ENCODE results near the gene BLOC1S1.

BLOC1S1 gene

DNA sequence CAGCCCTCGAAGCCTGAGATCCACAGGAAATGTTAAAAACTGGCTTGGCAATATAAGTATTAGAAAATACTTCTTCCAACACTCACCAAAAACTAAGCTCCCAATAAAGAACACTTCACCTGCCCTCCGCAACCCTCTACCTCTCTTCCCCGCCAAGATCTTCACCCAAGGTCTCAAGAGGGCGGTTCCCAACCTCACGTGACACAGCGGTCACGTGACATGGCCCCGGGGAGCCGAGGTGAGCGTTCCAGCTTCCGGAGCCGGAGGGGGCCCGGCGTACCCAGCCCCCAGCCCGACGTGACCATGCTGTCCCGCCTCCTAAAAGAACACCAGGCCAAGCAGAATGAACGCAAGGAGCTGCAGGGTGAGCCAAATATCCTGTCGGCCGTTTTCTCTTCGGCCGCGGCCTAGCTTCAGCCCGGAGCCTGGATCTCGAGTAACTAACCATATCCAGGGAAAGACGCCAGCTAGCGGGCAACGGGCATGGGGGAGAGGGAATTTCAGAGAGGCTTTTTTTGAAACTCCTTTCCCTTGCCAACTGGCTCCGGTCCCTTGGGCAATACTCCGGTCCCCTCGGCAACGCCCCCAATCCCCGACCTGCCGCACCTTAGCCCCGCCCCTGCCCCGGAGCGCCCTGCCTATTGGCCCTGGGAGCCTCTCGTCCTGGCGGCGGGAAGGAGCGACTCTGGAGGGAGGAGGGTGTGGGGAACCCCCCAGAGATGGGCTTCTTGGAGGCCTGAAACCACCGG is at the start of gene BLOC1S1:
BLOC1S1 (plus strand) TSS at position 214 of the 749 bp plus-strand sequence; CDS start at position 220, 6 bp downstream.
- peak within 1 kb of the TSS; percentile 92 for H3K4me3 Mint-ChIP-seq
- H3K27ac Mint-ChIP-seq = peak within 1 kb of the TSS; percentile 100
- no peaks in the 10 kb centered on the region for H3K9me3 Mint-ChIP-seq
- H3K36me3 Mint-ChIP-seq = no peaks in the 10 kb centered on the region
- H3K4me1 Mint-ChIP-seq = peaks cover 31% of the 10 kb centered on the region
- H3K27me3 Mint-ChIP-seq = no peaks in the 10 kb centered on the region

DNA sequence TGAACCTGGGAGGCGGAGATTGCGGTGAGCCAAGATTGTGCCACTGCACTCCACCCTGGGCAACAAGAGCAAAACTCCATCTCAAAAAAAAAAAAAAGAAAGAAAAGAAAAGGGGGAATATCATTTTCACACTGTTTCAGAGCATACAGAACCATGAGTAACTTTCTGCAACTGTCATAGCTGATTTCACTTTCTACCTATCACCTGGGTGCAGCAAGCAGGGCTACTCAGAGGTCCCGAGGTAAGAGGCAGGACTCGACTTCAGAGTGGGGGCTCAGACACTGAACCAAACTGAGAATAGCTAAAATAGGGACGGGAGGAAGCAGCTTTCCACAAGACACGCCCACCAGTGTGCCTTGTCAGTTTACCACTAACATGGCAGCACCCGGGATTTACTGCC is 49.3 kb upstream of the BLOC1S1 start:
- Mint-ChIP-seq H3K9me3 (no peaks in the 10 kb centered on the region), H3K27ac (no peak overlapping the region), H3K27me3 (no peaks in the 10 kb centered on the region), H3K36me3 (no peaks in the 10 kb centered on the region), H3K4me3 (no peak overlapping the region), H3K4me1 (no peaks in the 10 kb centered on the region)

DNA sequence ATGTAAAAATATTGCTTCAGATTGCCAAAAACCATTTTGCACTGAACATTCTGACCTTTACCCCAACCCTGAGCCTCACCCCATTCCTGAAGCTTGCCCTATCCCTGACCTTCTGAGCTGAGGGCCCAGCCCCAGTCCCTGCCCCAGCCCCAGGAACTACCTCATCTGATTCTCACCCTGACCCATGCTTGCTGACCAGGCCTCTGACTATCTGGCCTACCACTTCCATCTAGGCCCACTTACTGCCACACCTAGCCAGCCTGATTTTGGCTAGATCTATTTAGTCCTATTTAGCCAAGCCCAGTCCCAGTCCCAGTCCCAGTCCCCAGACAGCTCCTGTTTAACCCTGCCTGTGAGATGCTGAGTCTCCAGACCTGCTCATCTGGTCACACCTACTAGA is 45.6 kb upstream of the BLOC1S1 start:
- Mint-ChIP-seq H3K27me3 (peaks cover 4% of the 10 kb centered on the region), H3K4me3 (no peak overlapping the region), H3K36me3 (no peaks in the 10 kb centered on the region), H3K27ac (no peak overlapping the region), H3K4me1 (no peaks in the 10 kb centered on the region), H3K9me3 (no peaks in the 10 kb centered on the region)

DNA sequence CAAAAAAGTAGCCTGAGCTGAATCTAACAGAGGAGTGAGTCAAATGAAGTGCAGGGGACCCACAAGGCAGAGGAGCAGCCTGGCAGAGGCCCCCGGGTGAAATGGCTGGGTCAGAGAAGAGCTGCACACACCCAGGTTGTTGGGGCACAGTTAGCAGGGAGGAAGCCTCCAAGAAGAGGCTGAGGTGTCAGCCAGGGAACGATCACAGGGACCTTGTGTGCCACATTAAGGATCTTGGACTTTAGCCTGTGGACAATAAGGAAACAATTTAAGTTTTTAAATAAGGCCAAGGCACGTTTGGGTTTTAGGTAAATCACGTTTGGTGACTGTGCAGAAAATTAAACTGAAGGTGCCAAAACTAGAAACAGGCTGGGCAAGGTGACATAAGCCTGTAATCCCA is 44.1 kb upstream of the BLOC1S1 start:
- Mint-ChIP-seq H3K4me3 (no peak overlapping the region), H3K4me1 (no peaks in the 10 kb centered on the region), H3K9me3 (no peaks in the 10 kb centered on the region), H3K27me3 (peaks cover 5% of the 10 kb centered on the region), H3K27ac (no peak overlapping the region), H3K36me3 (no peaks in the 10 kb centered on the region)

DNA sequence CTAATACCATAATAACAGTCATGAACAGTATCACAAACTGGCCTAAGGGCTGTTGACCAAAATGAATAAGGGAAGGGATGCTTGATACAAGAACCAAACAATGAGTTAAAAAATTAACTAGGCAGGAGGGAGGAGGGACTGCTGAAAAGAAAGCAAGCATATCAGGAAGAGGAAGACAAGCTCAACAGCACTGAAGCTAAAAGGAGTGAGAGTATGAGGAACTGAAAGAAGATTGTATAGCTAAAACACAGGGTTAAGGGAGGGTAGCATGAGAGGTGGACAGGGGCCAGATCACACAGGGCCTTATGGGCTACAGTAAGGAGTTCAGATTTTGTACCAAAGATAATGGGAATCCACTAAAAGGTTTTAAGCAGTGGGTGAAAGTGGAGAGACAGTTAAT is 42.2 kb upstream of the BLOC1S1 start:
- H3K27ac Mint-ChIP-seq = peak overlapping the region; percentile 44
- no peaks in the 10 kb centered on the region for H3K36me3 Mint-ChIP-seq
- H3K4me1 Mint-ChIP-seq = no peaks in the 10 kb centered on the region
- no peak overlapping the region for H3K4me3 Mint-ChIP-seq
- peaks cover 5% of the 10 kb centered on the region for H3K27me3 Mint-ChIP-seq
- H3K9me3 Mint-ChIP-seq = no peaks in the 10 kb centered on the region

DNA sequence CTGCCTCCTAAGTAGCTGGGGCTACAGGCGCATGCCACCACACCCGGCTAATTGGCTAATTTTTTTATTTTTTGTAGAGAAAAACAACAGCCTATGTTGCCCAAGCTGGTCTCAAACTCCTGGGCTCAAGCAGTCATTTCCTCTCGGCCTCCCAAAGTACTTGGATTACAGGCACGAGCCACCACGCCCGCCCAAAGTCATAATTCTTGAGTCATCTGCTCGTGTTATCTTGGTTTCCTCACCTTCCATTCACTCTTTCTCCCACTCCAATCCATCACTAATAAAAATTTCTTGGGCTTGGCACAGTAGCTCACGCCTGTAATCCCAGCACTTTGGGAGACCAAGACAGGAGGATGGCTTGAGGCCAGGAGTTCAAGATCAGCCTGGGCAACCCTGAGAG is 40.2 kb upstream of the BLOC1S1 start:
- H3K27me3 Mint-ChIP-seq = peaks cover 8% of the 10 kb centered on the region

DNA sequence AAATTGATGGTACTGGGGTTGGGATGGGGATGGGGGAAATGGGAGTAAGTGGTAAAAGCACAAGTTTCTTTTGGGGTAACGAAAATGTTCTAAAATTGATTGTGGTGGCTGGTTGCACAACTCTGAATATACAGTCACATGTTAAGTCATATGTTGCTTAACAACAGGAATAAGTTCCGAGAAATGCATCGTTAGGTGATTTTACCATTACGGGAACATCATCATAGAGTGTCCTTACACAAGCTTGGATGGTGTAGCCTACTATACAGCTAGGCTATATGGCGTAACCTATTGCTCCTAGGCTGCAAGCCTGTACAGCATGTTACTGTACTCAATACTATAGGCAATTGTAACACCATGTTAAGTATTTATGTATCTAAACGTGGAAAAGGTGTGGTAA is 39.1 kb upstream of the BLOC1S1 start:
- Mint-ChIP-seq H3K4me1 (peaks cover 11% of the 10 kb centered on the region), H3K36me3 (no peaks in the 10 kb centered on the region), H3K27me3 (peaks cover 17% of the 10 kb centered on the region), H3K27ac (no peak overlapping the region), H3K4me3 (no peak overlapping the region), H3K9me3 (no peaks in the 10 kb centered on the region)

More for the DNA sequence above, 40.2 kb upstream of the BLOC1S1 start:
- no peak overlapping the region for H3K27ac Mint-ChIP-seq
- peaks cover under 1% of the 10 kb centered on the region for H3K4me1 Mint-ChIP-seq
- H3K4me3 Mint-ChIP-seq = no peak overlapping the region
- H3K36me3 Mint-ChIP-seq = no peaks in the 10 kb centered on the region
- H3K9me3 Mint-ChIP-seq = no peaks in the 10 kb centered on the region

DNA sequence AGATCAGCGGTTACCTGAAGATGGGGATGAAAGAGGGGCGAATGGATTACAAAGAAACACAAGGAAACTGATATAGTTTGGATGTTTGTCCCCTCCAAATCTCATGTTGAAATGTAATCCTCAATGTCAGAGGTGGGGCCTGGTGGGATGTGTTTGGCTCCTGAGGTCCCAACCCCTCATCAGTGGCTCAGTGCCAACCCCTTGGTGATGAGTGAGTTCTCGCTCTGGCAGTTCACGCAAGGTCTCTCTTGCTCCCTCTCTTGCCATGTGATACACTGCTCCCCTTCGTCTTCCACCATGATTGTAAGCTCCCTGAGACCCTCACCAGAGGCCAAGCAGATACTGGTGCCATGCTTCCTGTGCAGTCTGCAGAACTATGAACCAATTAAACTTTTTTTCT is 36.2 kb upstream of the BLOC1S1 start:
- H3K4me1 Mint-ChIP-seq = peaks cover 13% of the 10 kb centered on the region
- peaks cover 13% of the 10 kb centered on the region for H3K27me3 Mint-ChIP-seq
- no peak overlapping the region for H3K4me3 Mint-ChIP-seq
- H3K27ac Mint-ChIP-seq = no peak overlapping the region
- no peaks in the 10 kb centered on the region for H3K9me3 Mint-ChIP-seq
- no peaks in the 10 kb centered on the region for H3K36me3 Mint-ChIP-seq

DNA sequence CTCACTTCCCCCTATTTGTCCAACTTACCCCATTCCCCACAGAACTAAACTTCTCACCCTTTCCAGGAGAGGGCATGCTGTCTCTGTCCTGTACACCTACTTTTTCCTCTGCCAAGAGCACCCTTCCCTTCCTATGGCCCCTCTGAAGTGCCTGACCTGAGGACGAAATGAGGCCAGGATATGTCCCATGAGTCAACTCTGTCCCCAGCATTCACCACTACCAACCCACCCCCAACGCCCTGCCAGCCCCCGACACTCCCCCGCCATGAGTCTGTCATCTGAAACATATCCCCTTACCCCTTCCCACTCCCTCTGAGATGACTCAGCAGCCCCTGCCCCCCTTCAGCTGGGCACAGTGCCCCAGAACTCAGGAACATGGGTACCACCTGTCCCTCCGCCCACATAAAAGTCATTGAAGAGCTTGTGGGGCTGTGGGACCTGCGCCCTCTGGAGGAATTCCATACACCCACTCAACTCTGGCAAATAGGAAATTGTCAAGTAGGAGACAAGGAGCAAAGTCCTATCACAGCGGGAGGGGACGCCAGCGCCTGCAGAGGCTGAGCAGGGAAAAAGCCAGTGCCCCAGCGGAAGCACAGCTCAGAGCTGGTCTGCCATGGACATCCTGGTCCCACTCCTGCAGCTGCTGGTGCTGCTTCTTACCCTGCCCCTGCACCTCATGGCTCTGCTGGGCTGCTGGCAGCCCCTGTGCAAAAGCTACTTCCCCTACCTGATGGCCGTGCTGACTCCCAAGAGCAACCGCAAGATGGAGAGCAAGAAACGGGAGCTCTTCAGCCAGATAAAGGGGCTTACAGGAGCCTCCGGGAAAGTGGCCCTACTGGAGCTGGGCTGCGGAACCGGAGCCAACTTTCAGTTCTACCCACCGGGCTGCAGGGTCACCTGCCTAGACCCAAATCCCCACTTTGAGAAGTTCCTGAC is 34.4 kb upstream of the BLOC1S1 start:
- H3K36me3 Mint-ChIP-seq = no peaks in the 10 kb centered on the region
- H3K9me3 Mint-ChIP-seq = no peaks in the 10 kb centered on the region
- peak overlapping the region; percentile 34 for H3K4me3 Mint-ChIP-seq
- no peak overlapping the region for H3K27ac Mint-ChIP-seq
- peaks cover 12% of the 10 kb centered on the region for H3K27me3 Mint-ChIP-seq
- peaks cover 13% of the 10 kb centered on the region for H3K4me1 Mint-ChIP-seq

DNA sequence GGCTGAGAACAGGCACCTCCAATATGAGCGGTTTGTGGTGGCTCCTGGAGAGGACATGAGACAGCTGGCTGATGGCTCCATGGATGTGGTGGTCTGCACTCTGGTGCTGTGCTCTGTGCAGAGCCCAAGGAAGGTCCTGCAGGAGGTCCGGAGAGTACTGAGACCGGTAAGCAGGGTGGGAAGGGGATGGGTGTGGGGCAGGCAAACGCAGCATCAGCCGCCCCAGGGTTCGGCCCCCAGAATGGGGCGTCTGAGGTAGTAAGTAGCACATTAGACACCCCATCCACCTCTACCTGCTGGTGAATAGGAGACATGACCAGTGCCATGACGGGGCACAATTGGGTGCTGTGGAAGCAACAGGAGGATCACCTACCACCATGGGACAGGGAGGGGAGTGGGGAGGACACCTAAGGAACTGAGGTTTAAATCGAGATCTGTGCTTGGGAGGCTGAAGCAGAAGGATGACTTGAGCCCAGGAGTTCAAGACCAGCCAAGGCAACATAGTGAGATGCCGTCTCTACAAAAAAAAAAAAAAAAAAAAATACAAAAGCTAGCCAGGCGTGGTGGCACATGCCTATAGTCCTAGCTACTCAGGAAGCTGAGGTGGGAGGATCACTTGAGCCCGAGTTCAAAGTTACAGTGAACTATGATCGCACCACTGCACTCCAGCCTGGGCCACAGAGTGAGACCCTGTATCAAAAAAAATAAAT is 33.6 kb upstream of the BLOC1S1 start:
- Mint-ChIP-seq H3K36me3 (no peaks in the 10 kb centered on the region), H3K4me3 (no peak overlapping the region), H3K27me3 (peaks cover 12% of the 10 kb centered on the region), H3K27ac (no peak overlapping the region), H3K4me1 (peaks cover 13% of the 10 kb centered on the region), H3K9me3 (no peaks in the 10 kb centered on the region)

DNA sequence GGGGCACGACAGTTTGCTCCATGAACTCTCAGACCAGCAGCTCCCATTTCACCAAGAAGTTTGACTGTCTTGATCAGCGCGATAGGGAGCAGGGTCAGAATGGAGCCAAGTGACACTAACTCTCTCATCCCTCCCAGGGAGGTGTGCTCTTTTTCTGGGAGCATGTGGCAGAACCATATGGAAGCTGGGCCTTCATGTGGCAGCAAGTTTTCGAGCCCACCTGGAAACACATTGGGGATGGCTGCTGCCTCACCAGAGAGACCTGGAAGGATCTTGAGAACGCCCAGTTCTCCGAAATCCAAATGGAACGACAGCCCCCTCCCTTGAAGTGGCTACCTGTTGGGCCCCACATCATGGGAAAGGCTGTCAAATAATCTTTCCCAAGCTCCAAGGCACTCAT is 32.2 kb upstream of the BLOC1S1 start:
- Mint-ChIP-seq H3K36me3 (no peaks in the 10 kb centered on the region), H3K4me1 (peaks cover 18% of the 10 kb centered on the region), H3K4me3 (no peak overlapping the region), H3K27me3 (peaks cover 12% of the 10 kb centered on the region), H3K27ac (no peak overlapping the region), H3K9me3 (no peaks in the 10 kb centered on the region)

DNA sequence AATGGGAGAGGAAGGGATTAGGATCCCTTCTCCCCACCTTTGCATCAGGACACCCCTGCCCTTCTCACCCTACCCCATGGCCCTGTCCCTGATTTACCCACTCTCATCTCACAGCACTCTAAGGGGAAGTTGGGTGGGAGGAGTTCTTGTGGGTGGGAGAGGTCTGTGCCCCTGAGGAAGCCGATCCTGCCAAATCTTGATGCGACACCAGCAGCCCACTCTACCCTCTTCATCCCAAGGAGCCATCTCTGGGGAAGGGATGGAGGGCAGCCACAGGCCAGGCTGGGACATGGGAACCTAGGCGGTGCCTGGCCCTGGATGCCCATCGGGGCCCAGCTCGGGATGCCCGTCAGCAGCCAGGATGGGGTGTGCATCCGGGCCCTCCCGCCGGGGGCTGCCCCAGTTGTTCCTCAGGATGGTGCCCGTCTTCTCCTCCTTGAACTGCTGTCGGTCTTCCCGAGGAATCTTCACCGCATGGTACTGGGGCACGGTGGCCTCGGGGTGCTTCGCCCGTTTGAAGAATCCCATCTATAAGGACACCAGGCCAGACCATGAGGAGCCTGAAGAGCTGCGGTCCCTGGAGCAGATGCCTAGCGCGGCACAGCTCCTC is 31.0 kb upstream of the BLOC1S1 start:
- H3K9me3 Mint-ChIP-seq = no peaks in the 10 kb centered on the region
- H3K4me3 Mint-ChIP-seq = no peak overlapping the region
- H3K27me3 Mint-ChIP-seq = peaks cover 10% of the 10 kb centered on the region
- no peak overlapping the region for H3K27ac Mint-ChIP-seq
- peaks cover 18% of the 10 kb centered on the region for H3K4me1 Mint-ChIP-seq
- no peaks in the 10 kb centered on the region for H3K36me3 Mint-ChIP-seq

DNA sequence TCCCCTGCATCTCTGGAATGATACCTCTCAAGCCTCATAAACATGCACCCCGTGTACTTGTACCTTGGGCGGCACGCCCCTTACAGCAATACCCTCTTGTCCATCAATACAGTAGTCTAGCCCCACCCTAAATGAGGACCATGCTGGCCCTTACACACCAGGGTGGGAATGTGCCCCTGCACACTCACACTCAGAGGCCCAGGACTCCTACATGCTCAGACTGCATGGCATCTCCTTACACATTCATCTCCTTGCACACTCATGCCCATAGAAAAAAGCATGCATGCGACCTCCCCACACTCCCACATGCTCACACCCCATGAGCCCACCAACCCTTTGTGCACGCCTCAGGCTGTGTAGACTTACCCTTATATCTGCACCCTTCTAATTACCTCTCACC is 30.2 kb upstream of the BLOC1S1 start:
- H3K36me3 Mint-ChIP-seq = no peaks in the 10 kb centered on the region
- H3K9me3 Mint-ChIP-seq = no peaks in the 10 kb centered on the region
- no peak overlapping the region for H3K4me3 Mint-ChIP-seq
- H3K27me3 Mint-ChIP-seq = peaks cover 9% of the 10 kb centered on the region
- H3K4me1 Mint-ChIP-seq = peaks cover 17% of the 10 kb centered on the region
- H3K27ac Mint-ChIP-seq = no peak overlapping the region

DNA sequence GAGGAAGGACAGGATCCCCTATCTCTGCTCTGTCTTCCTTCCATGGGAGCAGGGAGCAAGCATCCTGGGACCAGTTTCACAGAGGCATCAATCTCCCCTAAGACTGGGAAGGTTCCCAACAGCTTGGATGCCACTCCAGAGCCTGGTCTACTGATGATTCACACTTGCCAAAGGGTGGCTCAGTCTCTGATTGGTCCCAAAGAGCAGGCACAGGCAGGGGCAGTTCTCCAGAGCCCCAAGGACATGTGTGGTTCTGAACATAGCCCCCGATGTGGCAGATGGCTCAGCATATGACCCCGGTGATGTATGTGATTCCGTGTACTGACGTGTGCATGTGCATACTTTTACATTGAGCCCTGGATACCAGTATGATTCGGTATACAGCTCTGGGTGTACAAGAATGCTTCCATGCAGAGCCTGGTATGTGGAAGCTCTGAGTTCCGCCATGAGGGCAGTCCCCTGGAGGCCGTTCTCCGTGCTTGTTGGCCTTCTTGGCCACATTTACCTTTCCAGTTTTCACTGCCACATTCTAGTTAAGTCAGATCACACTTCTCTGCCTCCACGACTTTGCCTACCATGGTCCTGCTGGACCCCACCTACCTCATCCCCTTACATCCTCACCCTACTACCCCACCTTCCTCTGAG is 29.4 kb upstream of the BLOC1S1 start:
- Mint-ChIP-seq H3K27me3 (peaks cover 2% of the 10 kb centered on the region), H3K4me1 (peaks cover 9% of the 10 kb centered on the region), H3K4me3 (no peak overlapping the region), H3K36me3 (no peaks in the 10 kb centered on the region), H3K9me3 (no peaks in the 10 kb centered on the region), H3K27ac (no peak overlapping the region)

DNA sequence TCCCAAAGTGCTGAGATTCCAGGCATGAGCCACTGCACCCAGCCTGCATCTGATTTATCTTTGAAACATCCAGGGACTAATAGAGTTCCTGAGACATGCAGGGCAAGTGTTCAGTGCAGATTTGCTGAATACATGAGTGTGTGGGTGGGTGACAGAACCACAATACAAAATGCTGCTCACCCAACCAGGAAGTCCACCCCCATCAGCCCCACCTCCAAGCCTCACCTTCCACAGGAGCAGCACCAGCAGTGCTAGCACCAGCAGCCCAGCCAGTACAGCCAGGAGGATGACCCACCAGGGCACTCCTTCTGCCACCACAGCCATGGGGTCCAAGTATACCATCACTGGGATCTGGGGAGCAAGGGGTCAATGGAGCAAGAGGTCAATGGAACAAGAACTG is 28.1 kb upstream of the BLOC1S1 start:
- Mint-ChIP-seq H3K4me3 (no peak overlapping the region), H3K36me3 (no peaks in the 10 kb centered on the region), H3K27me3 (no peaks in the 10 kb centered on the region), H3K27ac (no peak overlapping the region), H3K4me1 (peaks cover 5% of the 10 kb centered on the region), H3K9me3 (no peaks in the 10 kb centered on the region)

All from activated naive CD4-positive, alpha-beta T cell treated with anti-CD3 and anti-CD28 coated beads, Interleukin-2, amount 50 U/mL, for 24 hours (primary cell).